Raji (cell line): ENCODE data around the gene SCGN.

Experiments
- POLR2A ChIP-seq: IDR thresholded peaks from 2 replicates; pipeline ENCODE4 v1.6.1; 2011; ENCODE audit warnings: low read depth, low read length, control low read depth; ENCODE audit not compliant: insufficient read depth

SCGN gene

DNA sequence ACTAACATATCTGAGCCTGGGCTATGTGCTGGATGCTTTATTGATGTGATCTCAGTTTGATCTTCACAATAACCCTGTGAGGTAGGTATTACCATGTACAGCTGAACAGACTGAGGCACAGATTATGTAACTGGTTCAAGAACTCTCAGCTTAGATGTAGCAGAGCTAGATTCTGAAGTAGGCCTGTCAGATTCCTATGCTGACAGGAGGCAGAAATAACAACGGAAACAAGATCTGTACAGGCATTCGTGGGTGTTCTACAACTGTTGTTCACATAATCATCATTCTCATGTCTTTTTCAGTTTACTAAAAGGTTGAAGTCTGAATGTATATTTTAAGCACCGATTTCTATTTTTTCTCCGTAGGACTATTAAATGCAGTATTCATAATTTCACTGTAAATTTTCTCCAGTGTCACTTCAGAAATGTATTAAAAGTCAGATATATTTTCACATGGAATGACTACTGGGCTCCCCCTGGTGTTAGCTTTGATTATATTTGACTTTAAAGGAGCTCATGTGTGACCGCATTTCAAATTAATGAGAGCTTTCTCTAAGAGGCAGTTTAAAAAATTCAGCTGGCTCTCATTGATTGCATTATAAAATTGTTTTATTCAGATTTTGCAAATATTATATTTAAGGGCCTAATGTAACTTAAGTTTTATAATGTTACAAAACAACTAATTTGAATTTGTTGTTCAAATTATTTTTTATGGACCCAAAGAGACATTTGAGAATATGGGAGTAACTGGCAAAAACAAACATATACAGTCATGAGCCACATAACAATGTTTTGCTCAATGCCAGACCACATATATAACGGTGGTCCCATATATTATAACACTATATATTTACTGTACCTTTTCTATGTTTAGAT is 66.1 kb downstream of the SCGN start:
- TF ChIP-seq POLR2A, result no peak

DNA sequence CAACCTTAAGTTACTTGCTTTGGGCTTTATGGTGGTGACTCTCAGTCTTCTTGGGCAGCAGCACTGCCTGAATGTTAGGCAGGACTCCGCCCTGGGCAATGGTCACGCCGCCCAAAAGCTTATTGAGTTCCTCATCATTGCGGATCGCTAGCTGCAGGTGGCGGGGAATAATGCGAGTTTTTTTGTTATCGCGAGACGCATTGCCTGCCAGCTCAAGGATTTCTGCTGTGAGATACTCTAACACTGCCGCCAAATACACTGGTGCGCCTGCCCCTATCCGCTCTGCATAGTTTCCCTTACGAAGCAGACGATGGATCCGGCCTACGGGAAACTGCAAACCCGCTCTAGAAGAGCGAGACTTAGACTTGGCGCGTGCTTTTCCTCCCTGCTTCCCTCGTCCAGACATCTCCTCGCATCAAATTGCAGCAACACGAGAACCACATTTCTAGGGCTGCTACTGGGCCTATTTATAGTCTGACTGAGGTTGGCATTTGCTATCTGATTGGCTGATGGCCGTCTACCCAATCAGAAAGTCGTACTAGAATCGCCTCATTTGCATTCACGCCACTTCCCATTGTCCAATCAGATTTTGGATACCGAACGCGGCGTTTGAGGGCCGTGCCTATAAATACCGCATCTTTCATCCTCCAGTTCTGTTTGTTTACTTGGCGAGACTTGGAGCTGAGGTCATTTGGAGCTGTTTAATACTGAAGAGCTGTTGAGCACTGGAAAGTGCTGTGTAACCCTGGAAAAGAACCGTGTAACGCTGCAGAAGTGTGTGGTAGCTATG is 74.3 kb downstream of the SCGN start:
- TF ChIP-seq POLR2A, result no peak

DNA sequence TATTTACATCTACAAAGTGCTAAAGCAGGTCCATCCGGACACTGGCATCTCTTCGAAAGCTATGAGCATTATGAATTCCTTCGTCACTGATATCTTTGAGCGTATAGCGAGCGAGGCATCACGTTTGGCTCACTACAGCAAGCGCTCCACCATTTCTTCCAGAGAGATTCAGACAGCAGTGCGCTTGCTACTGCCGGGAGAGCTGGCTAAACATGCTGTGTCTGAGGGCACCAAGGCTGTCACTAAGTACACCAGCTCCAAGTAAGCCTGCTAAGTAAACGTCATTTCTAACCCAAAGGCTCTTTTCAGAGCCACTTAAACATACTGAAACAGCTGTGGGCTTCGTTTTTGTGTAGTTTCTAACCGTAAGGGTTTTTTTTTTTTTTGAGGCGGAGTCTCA is 75.0 kb downstream of the SCGN start:
- no peak for TF ChIP-seq POLR2A

DNA sequence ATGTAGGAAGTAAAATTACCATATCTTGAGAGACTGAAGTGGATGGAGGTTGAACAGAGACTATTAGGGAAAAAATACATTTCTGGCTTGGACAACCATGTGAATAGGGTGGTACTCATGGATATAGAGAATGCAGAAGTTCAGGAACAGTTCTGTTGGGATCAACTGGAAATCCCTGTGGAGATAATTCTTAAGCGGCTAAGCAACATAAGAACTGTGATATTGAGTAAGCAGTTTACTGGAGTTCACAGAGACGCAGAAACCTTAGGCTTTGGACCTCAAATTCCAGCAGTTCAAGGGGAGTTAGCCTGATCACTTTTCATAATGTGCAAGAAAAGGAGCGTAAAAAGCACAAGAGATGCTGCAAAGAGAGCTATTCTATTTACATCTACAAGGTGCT is 78.9 kb downstream of the SCGN start:
- no peak for TF ChIP-seq POLR2A

DNA sequence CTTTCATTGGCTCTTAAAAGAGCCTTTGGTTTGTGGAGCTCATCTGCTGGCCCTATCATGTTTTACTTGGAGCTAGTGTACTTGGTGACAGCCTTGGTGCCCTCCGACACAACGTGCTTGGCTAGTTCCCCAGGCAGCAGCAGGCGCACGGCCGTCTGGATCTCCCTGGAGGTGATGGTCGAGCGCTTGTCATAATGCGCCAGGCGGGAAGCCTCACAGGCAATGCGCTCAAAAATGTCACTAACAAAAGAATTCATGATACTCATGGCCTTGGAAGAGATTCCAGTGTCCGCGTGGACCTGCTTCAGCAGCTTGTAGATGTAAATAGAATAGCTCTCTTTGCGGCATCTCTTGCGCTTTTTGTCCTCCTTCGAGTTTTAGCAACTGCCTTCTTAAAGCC is 79.7 kb downstream of the SCGN start:
- no peak for TF ChIP-seq POLR2A

DNA sequence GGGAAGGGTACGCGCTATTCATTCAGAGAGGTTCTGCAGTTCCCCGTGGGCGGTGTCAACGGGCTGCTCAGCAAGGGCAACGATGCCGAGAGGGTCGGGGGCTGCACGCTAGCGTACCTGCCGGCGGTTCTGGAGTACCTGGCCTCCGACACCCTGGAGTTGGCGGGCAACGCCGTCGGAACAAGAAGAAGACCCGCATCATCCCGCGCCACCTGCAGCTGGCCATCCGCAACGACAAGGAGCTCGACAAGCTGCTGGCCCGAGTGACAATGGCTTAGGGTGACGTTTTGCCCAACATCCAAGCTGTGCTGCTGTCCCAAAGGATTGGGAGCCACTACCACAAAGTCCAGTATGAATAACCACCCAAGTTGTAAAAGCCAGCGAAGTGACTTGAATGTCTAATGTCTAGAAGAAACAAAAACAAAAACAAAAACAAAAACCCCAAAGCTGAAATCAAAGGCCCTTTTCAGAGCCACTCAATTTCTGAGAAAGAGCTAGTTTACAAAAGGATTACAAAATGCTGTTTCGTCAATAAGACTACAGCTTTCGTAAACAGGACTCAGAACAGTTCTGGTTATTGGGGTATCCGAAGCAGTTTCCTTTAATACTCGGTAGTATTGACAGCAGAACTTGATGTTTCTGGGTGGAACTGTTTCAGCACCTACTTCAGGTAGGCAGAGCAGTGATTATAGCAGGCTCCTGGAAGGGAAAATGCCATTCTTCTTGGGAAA is 80.6 kb downstream of the SCGN start:
- TF ChIP-seq POLR2A, result no peak

DNA sequence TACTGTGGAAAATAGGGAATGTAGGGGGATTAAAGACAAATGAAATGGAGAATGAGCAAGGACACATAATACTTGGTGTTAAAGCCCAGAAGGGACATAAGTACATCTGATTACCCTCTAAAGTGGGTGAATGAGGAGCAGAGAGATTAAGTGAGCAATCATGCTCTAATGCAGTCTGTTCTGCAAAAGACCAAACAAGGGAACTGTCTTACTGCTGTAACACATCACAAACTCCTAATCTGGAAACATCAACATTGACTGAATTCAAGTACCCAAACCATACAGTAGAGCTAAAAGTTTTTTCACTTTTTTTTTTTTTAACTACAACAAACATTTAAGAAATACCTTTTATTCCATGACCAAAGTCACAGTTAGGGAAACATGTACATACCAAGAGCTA is 83.2 kb downstream of the SCGN start:
- TF ChIP-seq POLR2A, result no peak

DNA sequence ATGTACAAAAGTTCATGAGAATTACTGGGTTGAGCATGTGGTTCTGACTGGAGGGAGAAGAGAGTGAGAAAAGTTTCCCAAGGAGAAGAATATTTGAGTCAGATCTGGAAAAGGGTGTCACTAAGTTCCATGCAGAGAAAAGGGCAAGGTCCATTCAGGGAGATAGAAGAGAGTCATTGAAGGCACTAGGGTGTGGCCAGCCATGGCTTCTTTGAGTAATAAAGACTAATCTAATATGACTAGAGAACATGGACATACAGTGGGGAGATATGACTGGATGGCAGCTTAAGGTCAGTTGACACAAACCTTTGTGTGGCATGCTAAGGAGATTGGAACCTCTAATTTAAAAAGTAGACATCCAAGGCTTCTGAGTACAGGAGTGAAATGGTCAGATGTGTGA is 91.9 kb downstream of the SCGN start:
- TF ChIP-seq POLR2A, result no peak

DNA sequence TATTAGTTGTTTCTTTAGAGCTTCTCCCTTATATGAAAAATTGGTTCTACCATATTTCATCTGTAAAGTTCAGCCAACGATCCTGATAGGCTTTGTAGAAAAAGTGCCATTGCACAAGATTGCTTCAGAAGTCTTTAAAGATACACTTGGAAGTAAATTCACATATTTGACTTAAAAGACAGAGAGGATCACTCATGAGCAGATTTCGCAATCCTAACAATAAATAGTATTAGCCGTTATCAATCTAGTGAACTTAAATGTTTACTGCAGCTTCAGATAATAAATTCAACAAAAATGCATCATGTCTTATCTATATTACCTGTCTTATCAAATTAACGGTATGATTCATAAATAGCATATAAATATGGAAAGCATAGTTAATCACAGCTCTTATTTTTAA is 93.8 kb downstream of the SCGN start:
- TF ChIP-seq POLR2A, result no peak

DNA sequence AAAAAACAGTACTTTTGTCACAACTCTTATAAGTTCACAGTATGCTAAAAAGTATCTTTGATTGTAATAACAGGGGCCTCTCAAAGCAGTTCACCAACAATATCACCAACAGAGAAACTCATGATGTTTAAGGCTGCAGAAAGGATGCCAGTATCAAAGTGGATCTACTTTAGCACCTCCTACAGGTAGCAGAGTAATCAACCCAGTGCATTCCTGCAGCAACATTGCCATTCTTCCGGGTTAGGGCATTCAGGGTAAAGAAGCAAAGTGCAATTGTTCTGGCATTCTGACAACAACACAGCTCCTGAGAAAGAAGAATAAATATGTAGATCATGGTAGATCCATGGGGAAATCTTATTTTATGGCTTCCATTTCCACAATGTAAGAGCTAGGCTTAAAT is 95.0 kb downstream of the SCGN start:
- no peak for TF ChIP-seq POLR2A

DNA sequence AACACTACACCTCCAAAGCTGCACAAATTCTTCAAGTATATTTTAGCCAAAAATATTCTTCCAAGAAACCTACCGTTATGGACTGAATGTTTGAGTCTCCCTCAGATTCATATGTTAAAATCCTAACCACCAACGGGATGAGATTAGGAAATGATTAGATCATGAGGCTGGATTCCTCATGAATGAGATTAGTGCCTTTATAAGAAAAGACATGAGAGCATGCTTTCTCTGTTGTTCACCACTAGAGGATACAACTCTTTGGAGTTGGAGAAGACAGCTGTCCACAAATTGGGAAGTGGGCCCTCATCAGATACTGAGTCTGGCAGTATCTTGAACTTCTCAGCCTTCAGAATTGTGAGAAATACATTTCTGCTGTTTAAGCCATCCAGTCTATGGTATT is 95.5 kb downstream of the SCGN start:
- no peak for TF ChIP-seq POLR2A

DNA sequence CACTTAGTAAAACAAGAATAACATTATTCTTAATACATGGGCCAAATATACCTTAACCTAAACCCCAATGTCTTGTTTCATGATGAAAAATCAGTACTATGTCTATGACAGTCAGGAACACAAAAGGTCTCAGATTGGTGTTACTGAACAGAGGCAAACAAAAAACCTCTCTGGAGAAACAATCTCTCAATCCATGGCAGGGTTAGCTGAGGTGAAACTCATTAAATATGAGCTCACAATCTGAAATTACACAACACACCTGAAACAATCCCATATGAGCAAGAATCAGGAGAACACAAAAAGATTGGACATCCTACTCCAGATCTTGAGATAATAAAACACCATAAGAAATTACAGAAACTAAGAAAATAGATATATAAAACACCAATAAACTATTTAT is 96.0 kb downstream of the SCGN start:
- TF ChIP-seq POLR2A, result no peak

DNA sequence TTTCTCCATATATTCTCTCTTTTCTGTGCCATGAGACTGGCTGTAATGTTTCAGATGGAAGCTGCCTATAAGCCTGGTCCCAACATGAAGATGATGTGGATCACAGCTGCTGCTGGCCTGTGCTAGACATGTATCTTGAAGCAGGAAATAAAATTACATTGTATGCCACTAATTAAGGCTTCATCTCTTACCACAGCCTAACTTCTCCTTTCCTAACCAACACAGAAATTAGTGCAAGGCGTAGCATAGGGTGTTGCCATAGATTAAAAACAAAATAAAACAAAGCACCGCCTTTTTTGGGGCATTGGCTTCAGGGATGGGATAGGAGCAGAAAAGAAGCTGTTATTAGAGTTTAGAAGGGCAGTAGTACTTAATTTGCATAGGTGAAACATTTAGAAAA is 97.8 kb downstream of the SCGN start:
- no peak for TF ChIP-seq POLR2A

DNA sequence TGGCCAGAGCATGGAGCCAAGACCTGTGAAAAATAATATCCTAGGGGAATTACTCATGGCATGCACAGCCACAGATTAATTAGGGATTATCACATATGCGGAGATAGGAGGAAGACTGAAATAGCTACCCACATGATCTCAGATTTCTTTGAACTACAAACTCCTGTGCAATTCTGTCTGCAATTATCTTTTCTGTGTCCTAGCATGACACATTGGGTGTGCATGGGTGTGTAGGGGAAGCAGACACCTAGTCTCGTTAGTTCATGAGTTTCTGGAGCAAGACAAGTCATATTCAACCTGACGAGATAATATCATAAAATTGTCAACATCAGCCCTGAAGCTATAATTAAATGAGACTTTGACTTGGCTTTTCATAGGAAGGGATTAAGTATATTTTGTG is 98.9 kb downstream of the SCGN start:
- TF ChIP-seq POLR2A, result no peak
